ENCODE data around the gene SKAP2. TPM values are rescaled to one million over a fixed set of nuclear protein-coding genes. Genes with fewer than 3 reads are reported as not detected.
A peak's percentile ranks its signal among the peaks of the same experiment; 100 is the strongest.

Gene SKAP2
- total RNA-seq, 1 donor from 2014 or later: 25.5 TPM

DNA sequence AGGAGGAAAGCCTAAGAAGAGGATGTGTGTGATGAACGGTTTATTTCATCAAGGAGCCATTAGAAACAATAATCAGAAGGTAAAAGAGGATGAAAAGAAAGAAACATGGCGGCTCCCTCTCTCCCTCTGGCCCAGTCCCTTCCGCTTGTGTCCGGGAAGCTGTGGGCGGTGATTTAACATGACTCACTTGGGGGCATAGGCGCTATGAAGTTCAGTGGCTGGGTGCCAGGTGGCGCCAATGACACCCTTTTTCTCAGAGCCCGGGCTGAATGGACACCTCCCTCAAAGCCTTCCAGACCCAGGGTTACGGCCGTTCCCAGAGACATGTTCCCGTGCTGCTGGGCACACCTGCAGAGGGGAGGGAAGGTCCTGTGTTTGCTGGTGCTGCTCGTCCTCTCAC lies 244.0 kb downstream of the SKAP2 start:
- peak; percentile 61 for DNase-seq (ENCODE audit: extremely low spot score, unreplicated experiment)
- Mint-ChIP-seq H3K27me3 (peaks cover 6% of the 10 kb centered on the region), H3K36me3 (no peaks in the 10 kb centered on the region), H3K4me1 (ENCODE audit: unreplicated experiment) (peaks cover 9% of the 10 kb centered on the region), H3K27ac (no peak overlapping the region), H3K9me3 (no peaks in the 10 kb centered on the region), H3K4me3 (no peak overlapping the region)
- TF ChIP-seq CTCF (conservative IDR thresholded peaks at IDR 0.05): no peak

DNA sequence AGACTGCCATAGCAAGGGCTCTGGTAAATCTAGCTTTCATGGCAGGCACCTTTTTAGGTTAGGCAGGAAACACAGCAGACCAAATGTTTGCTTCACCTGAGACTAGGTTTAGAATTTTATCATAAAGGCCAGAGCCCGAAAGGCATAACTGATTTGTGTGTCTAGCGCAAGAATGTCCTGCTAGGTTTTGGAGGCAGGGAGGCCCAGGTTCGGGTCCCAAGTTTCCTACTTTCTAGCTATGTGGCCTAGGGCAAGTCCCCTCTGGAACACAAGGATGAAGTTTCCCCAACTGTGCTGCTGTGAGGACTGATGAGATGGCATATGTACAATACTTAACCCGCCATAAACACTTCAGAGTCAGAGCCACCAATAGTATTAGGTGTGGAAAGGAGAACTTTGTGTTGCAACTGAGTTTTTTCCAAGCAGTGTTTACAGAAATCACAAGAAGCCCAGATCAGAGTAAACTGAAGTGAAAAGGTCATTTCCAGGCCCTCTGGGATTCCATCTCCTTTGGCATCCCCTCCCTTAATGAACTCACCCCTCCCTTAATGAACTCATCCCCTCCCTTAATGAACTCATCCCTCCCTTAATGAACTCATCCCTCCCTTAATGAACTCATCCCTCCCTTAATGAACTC lies 244.9 kb downstream of the SKAP2 start:
- Mint-ChIP-seq H3K27ac (no peak overlapping the region), H3K9me3 (no peaks in the 10 kb centered on the region), H3K36me3 (no peaks in the 10 kb centered on the region), H3K4me1 (ENCODE audit: unreplicated experiment) (peaks cover 9% of the 10 kb centered on the region), H3K27me3 (peaks cover 6% of the 10 kb centered on the region), H3K4me3 (no peak overlapping the region)
- no peak for TF ChIP-seq CTCF (conservative IDR thresholded peaks at IDR 0.05)
- peak; percentile 20 for DNase-seq (ENCODE audit: extremely low spot score, unreplicated experiment)

- Mint-ChIP-seq H3K36me3 (no peaks in the 10 kb centered on the region), H3K27me3 (peaks cover 6% of the 10 kb centered on the region), H3K27ac (no peak overlapping the region), H3K4me3 (no peak overlapping the region), H3K4me1 (ENCODE audit: unreplicated experiment) (peaks cover 9% of the 10 kb centered on the region), H3K9me3 (no peaks in the 10 kb centered on the region)
- DNase-seq (ENCODE audit: extremely low spot score, unreplicated experiment): peak; percentile 20
- TF ChIP-seq CTCF (conservative IDR thresholded peaks at IDR 0.05): no peak
Observed at GRCh38 chr7:26618898-26619297, 245.5 kb downstream of the SKAP2 start.

- peak; percentile 29 for DNase-seq (ENCODE audit: extremely low spot score, unreplicated experiment)
- no peaks in the 10 kb centered on the region for H3K36me3 Mint-ChIP-seq
- H3K4me1 Mint-ChIP-seq (ENCODE audit: unreplicated experiment): peaks cover 9% of the 10 kb centered on the region
- TF ChIP-seq CTCF (conservative IDR thresholded peaks at IDR 0.05): no peak
- H3K4me3 Mint-ChIP-seq: no peak overlapping the region
- no peak overlapping the region for H3K27ac Mint-ChIP-seq
- no peaks in the 10 kb centered on the region for H3K9me3 Mint-ChIP-seq
- peaks cover 7% of the 10 kb centered on the region for H3K27me3 Mint-ChIP-seq
Observed at GRCh38 chr7:26618449-26618848, 245.9 kb downstream of the SKAP2 start.

Other genes starting within 250 kb of the SKAP2 start
- gene HOXA1, start 231.4 kb upstream of the SKAP2 start, total RNA-seq (ENCODE audit: low replicate concordance): 9.5 and 22.0 TPM in 2 replicates
- 7.7 and 26.8 TPM in 2 replicates for gene HOXA2, start 238.1 kb upstream of the SKAP2 start, total RNA-seq (ENCODE audit: low replicate concordance)

All from type B pancreatic cell (in vitro differentiated cells).